T-helper 1 cell (primary cell): ENCODE data around the gene SH3RF3.
A peak's percentile ranks its signal among the peaks of the same experiment; 100 is the strongest.

Experiments used
- DNase-seq, 5 donors: peaks; one replicate each; pipeline ENCODE4 v3.0.0-alpha.2; 2012 to 2020

SH3RF3 gene

GRCh38 chr2:109139865-109140396 lies 10.9 kb downstream of the SH3RF3 start:
- no peak for DNase-seq

GRCh38 chr2:109141006-109141600 lies 12.1 kb downstream of the SH3RF3 start:
- no peak for DNase-seq

GRCh38 chr2:109141727-109142283 lies 12.8 kb downstream of the SH3RF3 start:
- DNase-seq = no peak

GRCh38 chr2:109142416-109143210 lies 13.6 kb downstream of the SH3RF3 start:
- no peak for DNase-seq

- peak; percentile 25 to 82 (median 48) for DNase-seq
Observed at GRCh38 chr2:109143214-109144187, 14.5 kb downstream of the SH3RF3 start.

GRCh38 chr2:109144271-109144670 lies 15.3 kb downstream of the SH3RF3 start:
- DNase-seq = peak in 2 of 5 donors; percentile 30 to 46

- DNase-seq = no peak
Observed at GRCh38 chr2:109144721-109145120, 15.7 kb downstream of the SH3RF3 start.

GRCh38 chr2:109145286-109145685 lies 16.3 kb downstream of the SH3RF3 start:
- no peak for DNase-seq

GRCh38 chr2:109147405-109147804 lies 18.4 kb downstream of the SH3RF3 start:
- DNase-seq = no peak

GRCh38 chr2:109148117-109148746 lies 19.2 kb downstream of the SH3RF3 start:
- DNase-seq = no peak

GRCh38 chr2:109148991-109149645 lies 20.1 kb downstream of the SH3RF3 start:
- no peak for DNase-seq

- DNase-seq = no peak
Observed at GRCh38 chr2:109150559-109150958, 21.6 kb downstream of the SH3RF3 start.

GRCh38 chr2:109151519-109151918 lies 22.5 kb downstream of the SH3RF3 start:
- DNase-seq = no peak

GRCh38 chr2:109153005-109153784 lies 24.2 kb downstream of the SH3RF3 start:
- no peak for DNase-seq

GRCh38 chr2:109153807-109154206 lies 24.8 kb downstream of the SH3RF3 start:
- no peak for DNase-seq

GRCh38 chr2:109154226-109154625 lies 25.2 kb downstream of the SH3RF3 start:
- no peak for DNase-seq

- no peak for DNase-seq
Observed at GRCh38 chr2:109155553-109156451, 26.8 kb downstream of the SH3RF3 start.

GRCh38 chr2:109157563-109158105 lies 28.6 kb downstream of the SH3RF3 start:
- no peak for DNase-seq

- no peak for DNase-seq
Observed at GRCh38 chr2:109158237-109158636, 29.2 kb downstream of the SH3RF3 start.
